Ascending aorta (tissue), 2 donors: ENCODE measurements around the gene KCNE3. TPM values are rescaled to one million over a fixed set of nuclear protein-coding genes. Genes with fewer than 3 reads are reported as not detected.

Experiments
- DNase-seq, 2 donors: peaks; one replicate each; pipeline ENCODE4 v3.0.0-alpha.2; 2019; ENCODE audit warnings: low spot score in 2 of 2
- H3K27ac ChIP-seq, 2 donors: fragments of 200-600 bp; sonication (generic); one replicate each; pipeline ENCODE4 v1.5.1; 2016 to 2017; ENCODE audit warnings: mild to moderate bottlenecking in 1 of 2
- H3K27me3 ChIP-seq: fragments of 200-600 bp; sonication (generic); one replicate; pipeline ENCODE4 v1.5.1; 2017
- H3K36me3 ChIP-seq, 2 donors: fragments of 200-600 bp; sonication (generic); one replicate each; pipeline ENCODE4 v1.5.1; 2016
- H3K4me1 ChIP-seq, 2 donors: fragments of 200-600 bp; sonication (generic); one replicate each; pipeline ENCODE4 v1.5.1; 2016 to 2017; ENCODE audit warnings: mild to moderate bottlenecking in 1 of 2
- H3K4me3 ChIP-seq, 2 donors: fragments of 200-600 bp; sonication (generic); one replicate each; pipeline ENCODE4 v1.5.1; 2016 to 2017; ENCODE audit warnings: mild to moderate bottlenecking in 1 of 2
- H3K9me3 ChIP-seq, 2 donors: fragments of 200-600 bp; sonication (generic); one replicate each; pipeline ENCODE4 v1.5.1; 2016
- CTCF ChIP-seq, 3 experiments: fragments of 200-600 bp in 2 of 3; fragments of 450-650 bp in 1 of 3; sonication (generic) in 2 of 3; IDR thresholded peaks; one replicate each; pipeline ENCODE4 v1.5.1; 2016 to 2019; ENCODE audit warnings: antibody characterized with exemption in 3 of 3, mild to moderate bottlenecking in 1 of 3, moderate library complexity in 1 of 3
- intact Hi-C: fragments of 100-400 bp; cut with DNase I; formaldehyde crosslinking; loops from one replicate; pipeline ENCODE4 v1.15.1; 2023
- total RNA-seq: library from RNA; depleted of rRNA; stranded (reverse); fragments of >200 nt; gene quantifications from one replicate; pipeline ENCODE4 v1.1.0, GENCODE V29; 2016

KCNE3 gene
- total RNA-seq, 1 donor from 2014 or later, result not detected

- DNase-seq, result no peak
- Histone ChIP-seq H3K4me1 (no peaks in the 10 kb centered on the region), H3K9me3 (peaks cover 0 to 6% of the 10 kb centered on the region in 2 donors), H3K4me3 (no peak overlapping the region), H3K27ac (no peak overlapping the region), H3K36me3 (no peaks in the 10 kb centered on the region), H3K27me3 (no peaks in the 10 kb centered on the region)
- intact Hi-C loops, result no loop called here
- TF ChIP-seq CTCF (IDR thresholded peaks at IDR 0.05), result no peak
Measured at GRCh38 chr11:74429205-74429604, 38.1 kb downstream of the KCNE3 start.

DNA sequence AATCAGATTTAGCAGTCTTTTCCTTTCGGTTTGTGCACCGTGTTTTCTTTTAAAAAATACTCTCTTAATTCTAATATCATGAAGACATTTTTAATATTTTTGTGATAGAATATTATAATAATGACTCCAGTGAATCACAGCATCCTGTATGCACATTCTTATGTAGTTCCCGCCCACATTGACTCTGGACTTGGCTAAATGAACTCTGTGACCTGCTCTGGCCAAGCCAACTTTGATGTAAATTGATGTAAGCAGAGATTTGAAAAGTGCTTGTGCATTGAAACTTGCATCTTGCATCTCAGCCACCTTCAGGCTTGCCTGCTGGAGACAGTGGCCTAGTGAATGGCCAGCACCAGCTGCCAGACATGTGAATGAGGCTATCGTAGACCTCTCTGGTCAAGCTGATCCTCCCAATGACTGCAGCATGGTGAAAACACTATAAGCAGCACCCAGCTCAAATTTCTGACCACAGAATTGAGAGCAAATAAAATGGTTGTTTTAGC lies 39.9 kb downstream of the KCNE3 start:
- H3K27ac ChIP-seq, result no peak overlapping the region
- intact Hi-C loops, result no loop called here
- peaks cover 0 to 6% of the 10 kb centered on the region in 2 donors for H3K9me3 ChIP-seq
- H3K4me3 ChIP-seq, result no peak overlapping the region
- no peaks in the 10 kb centered on the region for H3K27me3 ChIP-seq
- no peak for DNase-seq
- no peak for TF ChIP-seq CTCF (IDR thresholded peaks at IDR 0.05)
- H3K4me1 ChIP-seq, result no peaks in the 10 kb centered on the region
- no peaks in the 10 kb centered on the region for H3K36me3 ChIP-seq

- Histone ChIP-seq H3K27me3 (no peaks in the 10 kb centered on the region), H3K9me3 (peaks cover 0 to 6% of the 10 kb centered on the region in 2 donors), H3K36me3 (no peaks in the 10 kb centered on the region), H3K4me1 (no peaks in the 10 kb centered on the region), H3K4me3 (no peak overlapping the region), H3K27ac (no peak overlapping the region)
- DNase-seq, result no peak
- TF ChIP-seq CTCF (IDR thresholded peaks at IDR 0.05), result no peak
- intact Hi-C loops, result no loop called here
Measured at GRCh38 chr11:74425100-74425499, 42.2 kb downstream of the KCNE3 start.

DNA sequence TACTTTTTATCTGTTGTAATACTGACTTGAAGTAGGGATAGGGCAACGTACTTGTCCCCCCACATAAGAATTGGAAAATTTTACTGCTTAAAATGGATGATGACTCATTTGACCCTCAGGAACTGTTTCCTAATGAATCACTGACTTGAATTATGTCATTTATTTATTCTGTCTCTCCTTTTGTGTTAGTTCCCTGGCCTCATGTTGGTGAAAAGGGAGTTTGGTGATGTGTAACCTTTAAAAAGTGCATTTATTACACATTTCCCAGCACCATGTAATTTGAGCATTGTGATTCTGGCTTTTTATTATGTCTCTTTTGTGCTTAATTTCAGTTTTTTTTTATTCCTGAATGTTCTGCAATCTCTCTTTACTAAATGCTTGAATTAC lies 48.8 kb downstream of the KCNE3 start:
- no peak for TF ChIP-seq CTCF (IDR thresholded peaks at IDR 0.05)
- DNase-seq, result no peak
- intact Hi-C loops, result loop anchor here (1.0 to 2.0 kb wide), 2 partner anchors 20 to 74 kb away; partner anchors contain the start of genes LIPT2 and PGM2L1
- Histone ChIP-seq H3K4me3 (no peak overlapping the region), H3K4me1 (peaks cover 6 to 11% of the 10 kb centered on the region in 2 donors), H3K27me3 (no peaks in the 10 kb centered on the region), H3K27ac (peak overlapping the region; percentile 84 to 94), H3K36me3 (no peaks in the 10 kb centered on the region), H3K9me3 (no peaks in the 10 kb centered on the region)

DNA sequence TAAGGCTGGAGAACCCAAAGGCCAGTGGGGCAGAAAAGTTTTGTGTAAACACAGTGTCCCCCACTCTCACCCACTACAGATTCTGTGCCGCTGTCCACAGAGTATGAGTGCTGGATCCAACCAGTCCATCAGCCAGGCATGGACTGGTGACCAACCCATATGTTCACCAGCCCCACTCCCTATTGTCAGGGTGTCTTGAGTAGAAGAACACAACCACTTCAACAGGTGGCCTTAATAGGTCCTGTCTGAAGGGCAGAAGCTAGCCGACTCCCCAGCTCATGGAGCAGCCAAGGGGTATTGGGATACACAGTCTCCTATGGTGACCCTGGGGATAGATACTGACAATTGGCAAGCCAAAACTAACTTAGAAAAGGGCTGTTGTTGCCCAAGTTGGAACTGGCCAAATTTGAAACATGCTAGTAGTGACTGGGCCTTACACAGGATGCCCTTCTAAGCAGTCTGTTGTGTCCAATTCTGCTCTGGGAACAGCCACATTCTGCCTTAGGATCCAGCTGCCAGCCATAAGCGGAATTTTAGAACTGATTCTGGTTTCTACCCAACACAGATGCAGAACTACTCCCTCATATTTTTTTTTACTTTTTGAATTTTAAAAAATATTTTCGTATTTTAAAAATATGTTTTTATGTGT lies 49.4 kb downstream of the KCNE3 start:
- Histone ChIP-seq H3K27me3 (no peaks in the 10 kb centered on the region), H3K9me3 (no peaks in the 10 kb centered on the region), H3K36me3 (no peaks in the 10 kb centered on the region), H3K4me3 (no peak overlapping the region), H3K4me1 (peaks cover 6 to 11% of the 10 kb centered on the region in 2 donors), H3K27ac (peak overlapping the region; percentile 84 to 94)
- intact Hi-C loops, result loop anchor here (1.0 to 2.0 kb wide), 2 partner anchors 20 to 75 kb away; partner anchors contain the start of genes LIPT2 and PGM2L1
- no peak for DNase-seq
- no peak for TF ChIP-seq CTCF (IDR thresholded peaks at IDR 0.05)
